H1 (cell line): ENCODE data around the gene SYCE3.

Experiments used
- ATF3 ChIP-seq: IDR thresholded peaks from 2 replicates; pipeline ENCODE4 v1.6.1; 2011; ENCODE audit warnings: low read depth, mild to moderate bottlenecking, low read length; ENCODE audit not compliant: insufficient read depth
- CEBPB ChIP-seq: IDR thresholded peaks from 2 replicates; pipeline ENCODE4 v1.6.1; 2012; ENCODE audit warnings: low read depth, low read length
- CHD2 ChIP-seq: IDR thresholded peaks from 2 replicates; pipeline ENCODE4 v1.6.1; 2012; ENCODE audit warnings: low read length, improper control_type of control experiment
- CHD7 ChIP-seq: fragments of 300-600 bp; sonication (generic); IDR thresholded peaks from 2 replicates; pipeline ENCODE4 v1.7.1; 2012; ENCODE audit warnings: low read length, moderate library complexity, mild to moderate bottlenecking, inconsistent platforms; ENCODE audit not compliant: insufficient replicate concordance
- CREB1 ChIP-seq: IDR thresholded peaks from 2 replicates; pipeline ENCODE4 v1.6.1; 2012; ENCODE audit warnings: inconsistent platforms
- CTCF ChIP-seq, 3 experiments: IDR thresholded peaks; 1 replicate in 2 of 3; 2 replicates in 1 of 3; pipeline versions ENCODE4 v1.5.1 to v1.6.1; 2011; ENCODE audit warnings: low read length in 3 of 3, mild to moderate bottlenecking in 3 of 3, inconsistent platforms in 2 of 3, low read depth in 1 of 3, moderate library complexity in 1 of 3; ENCODE audit not compliant: insufficient read depth in 1 of 3; ENCODE audit errors: control extremely low read depth in 1 of 3
- EP300 ChIP-seq, 2 experiments: IDR thresholded peaks; 1 replicate in 1 of 2; 2 replicates in 1 of 2; pipeline ENCODE4 v1.6.1; 2011 to 2012; ENCODE audit warnings: low read depth in 2 of 2, low read length in 2 of 2, mild to moderate bottlenecking in 2 of 2, borderline replicate concordance in 1 of 2, inconsistent platforms in 1 of 2, moderate library complexity in 1 of 2
- EZH2 ChIP-seq: fragments of 200-600 bp; sonication (generic); IDR thresholded peaks from 2 replicates; pipeline ENCODE4 v1.7.1; 2012; ENCODE audit warnings: low read depth, mild to moderate bottlenecking, moderate library complexity, low read length, inconsistent platforms; ENCODE audit not compliant: severe bottlenecking
- NRF1 ChIP-seq: IDR thresholded peaks from 2 replicates; pipeline ENCODE4 v1.6.1; 2011; ENCODE audit warnings: mild to moderate bottlenecking, low read depth, low read length, improper control_type of control experiment
- POLR2A ChIP-seq, 2 experiments: IDR thresholded peaks; 1 replicate in 1 of 2; 2 replicates in 1 of 2; pipeline ENCODE4 v1.6.1; 2011; ENCODE audit warnings: low read depth in 2 of 2, low read length in 2 of 2, mild to moderate bottlenecking in 2 of 2; ENCODE audit errors: control extremely low read depth in 1 of 2
- SP1 ChIP-seq: IDR thresholded peaks from 2 replicates; pipeline ENCODE4 v1.6.1; 2011; ENCODE audit warnings: low read depth, low read length

GRCh38 chr22:50546326-50547262 is 16.1 kb downstream of the SYCE3 start:
- TF ChIP-seq EZH2, result no peak
- TF ChIP-seq CTCF (IDR thresholded peaks at IDR 0.05; ENCODE audit: control extremely low read depth in 1 of 3, insufficient read depth in 1 of 3, low read depth in 1 of 3, low read length in 3 of 3), result no peak
- no peak for TF ChIP-seq CREB1
- TF ChIP-seq POLR2A (IDR thresholded peaks at IDR 0.05; ENCODE audit: control extremely low read depth in 1 of 2, low read depth in 2 of 2, low read length in 2 of 2), result no peak
- TF ChIP-seq ATF3, result no peak
- no peak for TF ChIP-seq NRF1
- no peak for TF ChIP-seq EP300 (IDR thresholded peaks at IDR 0.05; ENCODE audit: borderline replicate concordance in 1 of 2, low read depth in 2 of 2, low read length in 2 of 2)
- no peak for TF ChIP-seq CHD2
- no peak for TF ChIP-seq SP1
- TF ChIP-seq CHD7, result no peak
- TF ChIP-seq CEBPB, result no peak
